Astrocyte of the cerebellum (primary cell): Measurements from ENCODE around the gene LAMC2.

Experiments used
- DNase-seq: peaks from one replicate; pipeline ENCODE4 v3.0.0-alpha.2; 2011; ENCODE audit warnings: low read depth
- H3K4me3 ChIP-seq: 2 replicates; pipeline ENCODE4 v1.5.1; 2011; ENCODE audit warnings: mild to moderate bottlenecking, low read depth, low read length, moderate library complexity
- in situ Hi-C: cut with HindIII; loops from 2 replicates; pipeline ENCODE4 v1.10.0; 2017; ENCODE audit warnings: low sequenced_read_pairs
- TF ChIP-seq, protein P1 (sequence below): IDR thresholded peaks from 2 replicates; pipeline ENCODE4 v1.5.1; 2012; ENCODE audit warnings: low read length, low read depth, moderate library complexity, mild to moderate bottlenecking; ENCODE audit errors: missing control alignments

Gene LAMC2

DNA sequence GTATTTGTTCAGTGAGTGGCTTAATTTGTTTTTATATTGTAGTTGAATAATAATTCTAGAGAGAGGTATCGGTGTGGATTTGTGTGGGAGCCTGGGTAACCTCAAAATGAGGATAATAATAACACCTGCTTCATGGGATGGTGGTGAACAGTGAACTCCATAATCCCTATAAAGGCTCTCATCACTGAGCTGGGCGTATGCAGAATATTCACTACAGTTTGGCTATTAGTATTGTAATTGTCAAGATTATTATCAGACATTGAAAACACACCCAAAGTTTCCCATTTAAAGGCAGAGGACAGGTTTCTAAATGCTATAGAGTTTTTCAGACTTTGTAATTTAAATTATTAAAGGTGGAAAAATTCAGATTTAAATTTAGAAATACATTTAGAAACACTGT, 7.0 kb upstream of the LAMC2 start:
- no peak for DNase-seq
- TF ChIP-seq, protein P1, sequence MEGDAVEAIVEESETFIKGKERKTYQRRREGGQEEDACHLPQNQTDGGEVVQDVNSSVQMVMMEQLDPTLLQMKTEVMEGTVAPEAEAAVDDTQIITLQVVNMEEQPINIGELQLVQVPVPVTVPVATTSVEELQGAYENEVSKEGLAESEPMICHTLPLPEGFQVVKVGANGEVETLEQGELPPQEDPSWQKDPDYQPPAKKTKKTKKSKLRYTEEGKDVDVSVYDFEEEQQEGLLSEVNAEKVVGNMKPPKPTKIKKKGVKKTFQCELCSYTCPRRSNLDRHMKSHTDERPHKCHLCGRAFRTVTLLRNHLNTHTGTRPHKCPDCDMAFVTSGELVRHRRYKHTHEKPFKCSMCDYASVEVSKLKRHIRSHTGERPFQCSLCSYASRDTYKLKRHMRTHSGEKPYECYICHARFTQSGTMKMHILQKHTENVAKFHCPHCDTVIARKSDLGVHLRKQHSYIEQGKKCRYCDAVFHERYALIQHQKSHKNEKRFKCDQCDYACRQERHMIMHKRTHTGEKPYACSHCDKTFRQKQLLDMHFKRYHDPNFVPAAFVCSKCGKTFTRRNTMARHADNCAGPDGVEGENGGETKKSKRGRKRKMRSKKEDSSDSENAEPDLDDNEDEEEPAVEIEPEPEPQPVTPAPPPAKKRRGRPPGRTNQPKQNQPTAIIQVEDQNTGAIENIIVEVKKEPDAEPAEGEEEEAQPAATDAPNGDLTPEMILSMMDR, result no peak
- no peak overlapping the region for H3K4me3 ChIP-seq
- in situ Hi-C loops, result no loop called here

DNA sequence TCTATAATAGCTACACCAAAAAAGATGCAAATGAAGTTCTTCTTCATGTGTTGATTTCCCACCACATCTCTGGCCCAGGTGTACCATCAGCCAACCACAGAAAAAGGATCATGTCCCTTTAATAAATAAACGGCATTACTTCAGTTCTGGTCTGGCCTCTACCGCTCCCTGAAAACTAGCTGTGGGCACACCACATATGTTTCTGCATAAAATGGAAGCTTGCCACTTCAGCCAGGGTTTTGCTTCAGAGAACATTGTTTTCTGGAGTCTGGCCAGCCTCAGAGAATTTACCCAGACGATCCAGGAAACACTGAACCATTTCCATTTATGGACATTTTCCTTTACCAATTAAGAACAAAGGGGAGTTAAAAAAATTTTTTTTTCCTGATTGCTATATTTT, 5.8 kb upstream of the LAMC2 start:
- no peak overlapping the region for H3K4me3 ChIP-seq
- in situ Hi-C loops, result no loop called here
- DNase-seq, result peak; percentile 96
- TF ChIP-seq, protein P1, result no peak

DNA sequence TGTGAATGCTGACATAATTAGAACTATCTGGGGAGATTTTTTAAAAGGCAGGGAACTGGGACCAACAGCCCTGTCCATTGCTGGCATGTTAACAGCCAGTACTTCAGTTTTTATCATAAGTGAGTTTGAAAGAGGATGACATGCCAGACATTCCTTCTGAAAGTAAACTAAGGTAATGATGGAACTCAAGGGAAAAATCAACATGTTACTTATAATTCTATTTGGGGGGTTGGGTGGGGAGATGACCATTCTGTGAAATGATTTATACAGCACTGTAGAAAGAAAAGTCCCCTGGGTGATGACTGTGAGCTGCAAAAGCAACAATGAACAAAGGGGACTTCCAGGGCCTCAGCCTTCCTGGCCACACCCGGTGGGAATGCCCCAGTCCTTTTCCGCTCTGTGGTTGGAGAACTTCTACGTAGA, 5.4 kb upstream of the LAMC2 start:
- DNase-seq, result peak; percentile 47
- TF ChIP-seq, protein P1, result no peak
- in situ Hi-C loops, result no loop called here
- H3K4me3 ChIP-seq, result no peak overlapping the region

DNA sequence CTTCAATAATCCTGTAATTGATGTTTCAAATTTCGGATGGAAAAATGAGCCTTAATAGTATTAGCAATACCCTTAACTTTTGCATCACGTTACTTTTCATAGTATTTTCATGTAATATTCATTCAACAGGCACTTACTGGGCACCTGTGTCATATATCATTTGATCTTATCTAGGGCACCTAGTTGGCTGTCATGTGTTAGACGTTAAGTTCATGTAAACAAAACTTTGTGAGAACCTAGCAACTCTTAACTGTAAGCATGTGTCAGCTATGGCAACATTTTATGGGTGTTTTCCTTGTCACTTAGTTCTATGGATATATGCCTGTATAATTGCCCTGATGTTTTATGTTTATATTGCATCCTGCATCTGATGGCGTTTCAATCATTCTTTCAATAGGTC, 777 bp downstream of the LAMC2 start:
- in situ Hi-C loops, result no loop called here
- H3K4me3 ChIP-seq, result no peak overlapping the region
- DNase-seq, result no peak
- TF ChIP-seq, protein P1, result no peak

DNA sequence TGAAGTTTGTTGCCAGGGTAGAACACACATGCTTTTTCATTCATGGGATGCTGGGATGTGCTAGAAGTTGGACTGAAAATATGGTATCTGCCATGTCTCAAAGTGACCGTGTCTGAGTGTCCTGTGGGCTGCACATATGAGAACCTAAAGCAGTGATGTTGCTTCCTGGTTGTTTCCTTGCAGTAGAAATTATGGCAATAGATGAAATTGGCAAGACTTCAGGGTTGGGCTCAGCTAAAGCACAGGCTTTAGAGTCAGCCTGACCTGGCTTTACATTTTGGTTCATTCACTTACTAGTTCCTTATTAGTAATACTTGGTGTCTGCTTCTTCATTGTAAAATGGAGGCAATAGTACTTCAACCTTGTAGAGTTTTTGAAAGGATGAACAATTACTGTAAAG, 2.2 kb downstream of the LAMC2 start:
- no peak overlapping the region for H3K4me3 ChIP-seq
- no peak for DNase-seq
- in situ Hi-C loops, result no loop called here
- TF ChIP-seq, protein P1, result no peak

DNA sequence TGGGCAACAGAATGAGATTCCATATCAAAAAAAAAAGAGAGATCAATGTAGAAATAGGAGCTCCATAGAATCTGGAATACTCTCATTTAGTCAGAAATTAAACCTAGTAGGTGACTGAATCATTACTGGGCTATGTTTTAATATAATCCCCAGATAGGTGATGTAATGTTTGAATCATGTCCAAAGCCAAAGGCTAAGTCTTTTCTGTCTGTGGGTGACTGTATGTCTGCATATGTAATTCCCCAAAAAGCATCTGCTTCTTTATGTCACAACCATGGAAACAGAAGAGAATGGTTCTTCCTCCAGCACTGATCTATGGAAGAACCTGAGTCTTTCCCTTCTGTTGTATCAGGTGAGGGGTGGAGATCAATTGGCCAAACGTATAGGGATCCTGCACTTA, 5.8 kb downstream of the LAMC2 start:
- no peak overlapping the region for H3K4me3 ChIP-seq
- in situ Hi-C loops, result no loop called here
- DNase-seq, result peak; percentile 41
- TF ChIP-seq, protein P1, result no peak
